GM12878 (cell line): ENCODE measurements around the gene ACHE. TPM values are rescaled to one million over a fixed set of nuclear protein-coding genes. Genes with fewer than 3 reads are reported as not detected.

Experiments used
- ATAC-seq: fragments of 200-7000 bp; cut with Tn5 transposase; 3 replicates; pipeline ENCODE4 v1.9.1; 2020; ENCODE audit warnings: mild to moderate bottlenecking, moderate library complexity
- BruUV-seq: library from RNA; stranded (reverse); fragments of 400-500 nt; replicated peaks from 2 replicates; lab custom pipeline; 2021; lab: Mats Ljungman, UMichigan
- CTCF ChIA-PET: fragments of 300-600 bp; sonication (Branson Sonifier 250); formaldehyde crosslinking; extraction: SDS; loops from one replicate; lab custom pipeline; 2021; ENCODE audit warnings: inconsistent platforms; lab: Yijun Ruan, JAX
- POLR2A ChIA-PET: fragments of 350-600 bp; formaldehyde crosslinking; extraction: SDS; loops from one replicate; lab custom pipeline; 2021; ENCODE audit warnings: inconsistent platforms; lab: Charles Lee
- RAD21 ChIA-PET: fragments of 300-600 bp; sonication (Branson Sonifier 250); formaldehyde crosslinking; loops from one replicate; lab custom pipeline; 2023; ENCODE audit warnings: antibody characterized with exemption; ENCODE audit not compliant: unreplicated experiment; lab: Charles Lee
- SMC1A ChIA-PET: fragments of 300-600 bp; sonication (Branson Sonifier 250); formaldehyde crosslinking; loops from one replicate; lab custom pipeline; 2023; ENCODE audit not compliant: unreplicated experiment, uncharacterized antibody; lab: Charles Lee
- DNase-seq: peaks from one replicate; pipeline ENCODE4 v3.0.0-alpha.2; 2011; ENCODE audit warnings: low read depth, low spot score
- FAIRE-seq: peaks from 3 replicates; lab custom pipeline; 2011; peaks lifted over from hg19 to GRCh38; lab: Jason Lieb, UNC
- H2AFZ ChIP-seq: 2 replicates; pipeline ENCODE4 v1.6.0; 2011; ENCODE audit warnings: low read depth, low read length, control low read depth; ENCODE audit not compliant: control insufficient read depth
- H3K27ac ChIP-seq: 2 replicates; pipeline ENCODE4 v1.5.1; 2011; ENCODE audit warnings: control low read depth; ENCODE audit not compliant: control insufficient read depth, insufficient read depth
- H3K27me3 ChIP-seq, 2 experiments: replicated peaks in 1 of 2; 2 replicates each; pipeline versions ENCODE4 v1.6.0 to v1.6.1; 2011; ENCODE audit warnings: low read length in 1 of 2; ENCODE audit not compliant: control insufficient read depth in 2 of 2, insufficient read depth in 2 of 2
- H3K36me3 ChIP-seq, 2 experiments: 2 replicates each; pipeline ENCODE4 v1.5.1; 2011; ENCODE audit warnings: low read length in 1 of 2; ENCODE audit not compliant: control insufficient read depth in 2 of 2, insufficient read depth in 2 of 2
- H3K4me1 ChIP-seq: 2 replicates; pipeline ENCODE4 v1.6.1; 2011; ENCODE audit warnings: mild to moderate bottlenecking, low read length, moderate library complexity, mixed read lengths; ENCODE audit not compliant: control insufficient read depth, insufficient read depth
- H3K4me2 ChIP-seq: 2 replicates; pipeline ENCODE4 v1.6.0; 2011; ENCODE audit warnings: control low read depth; ENCODE audit not compliant: control insufficient read depth, insufficient read depth
- H3K4me3 ChIP-seq: fragments of 200-600 bp; sonication (generic); 2 replicates; pipeline ENCODE4 v1.5.1; 2016
- H3K79me2 ChIP-seq: 2 replicates; pipeline ENCODE4 v1.6.0; 2011; ENCODE audit warnings: low read length; ENCODE audit not compliant: control insufficient read depth, insufficient read depth
- H3K9ac ChIP-seq: 2 replicates; pipeline ENCODE4 v1.8.0; 2011; ENCODE audit warnings: low read length, control low read depth, mixed read lengths; ENCODE audit not compliant: control insufficient read depth, insufficient read depth
- H3K9me3 ChIP-seq: replicated peaks from 3 replicates; pipeline ENCODE4 v1.5.1; 2011; ENCODE audit warnings: mild to moderate bottlenecking, low read length; ENCODE audit not compliant: control insufficient read depth, insufficient read depth
- H4K20me1 ChIP-seq: 2 replicates; pipeline ENCODE4 v1.6.0; 2011; ENCODE audit not compliant: control insufficient read depth, insufficient read depth
- NRF1 ChIP-seq: conservative IDR thresholded peaks from 2 replicates; pipeline ENCODE4 v1.6.1; 2011; ENCODE audit warnings: mild to moderate bottlenecking, low read depth, low read length, improper control_type of control experiment
- PML ChIP-seq: IDR thresholded peaks from 2 replicates; pipeline ENCODE4 v1.6.1; 2012; ENCODE audit warnings: low read length, inconsistent platforms
- SP1 ChIP-seq: IDR thresholded peaks from one replicate; pipeline ENCODE4 v1.6.1; 2011; ENCODE audit warnings: low read depth, low read length
- WGBS: methylation state at CpG from one replicate; pipeline ENCODE4 v1.1.6; 2016; ENCODE audit warnings: low lambda C conversion rate; ENCODE audit not compliant: insufficient replicate concordance, insufficient coverage; ENCODE audit errors: missing lambda C conversion rate; 5-methylcytosine and 5-hydroxymethylcytosine counted together
- in situ Hi-C: fragments of 300-500 bp; cut with MboI; formaldehyde crosslinking; loops from 9 replicates; pipeline ENCODE4 v1.14.3; 2018; ENCODE audit warnings: mixed read lengths
- intact Hi-C: fragments of 100-400 bp; cut with micrococcal nuclease; formaldehyde crosslinking; loops from one replicate; pipeline ENCODE4 v1.14.2; 2022; ENCODE audit not compliant: unreplicated experiment
- polyA plus RNA-seq, 11 experiments: library from polyadenylated mRNA; depleted of rRNA in 4 of 11; unstranded in 6 of 11; stranded (reverse) in 5 of 11; fragments of >200 nt; fragmentation: Nextera tagmentation in 4 of 11; fragmentation: Illumina TruSeq in 1 of 11; extraction: Ambion mirVana in 4 of 11; extraction: Trizol in 1 of 11; gene quantifications; 1 replicate in 1 of 11; 2 replicates in 10 of 11; pipeline versions ENCODE4 v1.2.1 to v1.2.3, GENCODE V29; 2011 to 2016; ENCODE audit warnings: inconsistent platforms in 2 of 11, missing spikeins in 2 of 11, low read depth in 1 of 11
- total RNA-seq, 4 experiments: library from RNA; depleted of rRNA in 3 of 4; stranded (reverse); fragments of >200 nt in 3 of 4; fragmentation: Illumina TruSeq in 1 of 4; extraction: Trizol in 1 of 4; gene quantifications; 2 replicates each; pipeline versions ENCODE4 v1.2.1 to v1.2.3, GENCODE V29; 2013 to 2021
- TF ChIP-seq, protein P1 (sequence below): fragments of 150-350 bp; IDR thresholded peaks from 2 replicates; pipeline ENCODE4 v1.6.1; 2014; ENCODE audit warnings: mild to moderate bottlenecking, low read depth, low read length
- TF ChIP-seq, protein P2 (sequence below): IDR thresholded peaks from 2 replicates; pipeline ENCODE4 v1.6.1; 2011; ENCODE audit warnings: borderline replicate concordance, low read depth, mild to moderate bottlenecking, moderate library complexity, mixed read lengths, low read length; ENCODE audit not compliant: insufficient read depth; ENCODE audit errors: extremely low read length
- TF ChIP-seq, protein P3 (sequence below): fragments of 150-350 bp; IDR thresholded peaks from 2 replicates; pipeline ENCODE4 v1.6.1; 2016; ENCODE audit warnings: low read depth, low read length
- TF ChIP-seq, protein P4 (sequence below): fragments of 450-650 bp; IDR thresholded peaks from 2 replicates; pipeline ENCODE4 v1.6.1; 2017; ENCODE audit warnings: mild to moderate bottlenecking, moderate library complexity

Gene ACHE
- total and polyA plus RNA-seq, 10 of the 15 experiments (the other 5 are each of a cell fraction or from before 2014, with no cell fraction given): 0.07 to 5.1 (median 2.3) TPM; not detected in 1

- Histone ChIP-seq H3K9me3 (no peaks in the 10 kb centered on the region; the same call in 2 of the 3 replicates), H3K79me2 (no peaks in the 10 kb centered on the region), H3K9ac (no peak overlapping the region), H3K4me1 (0 out of 2 replicates have a peak, but pooled peaks cover 3% of the 10 kb centered on the region), H3K27me3 (no peaks in the 10 kb centered on the region; a peak in 1 of 4 replicates), H3K4me3 (no peak overlapping the region), H3K4me2 (no peak overlapping the region), H2AFZ (no peak overlapping the region), H3K27ac (no peak overlapping the region), H4K20me1 (no peaks in the 10 kb centered on the region), H3K36me3 (no peaks in the 10 kb centered on the region)
- in situ Hi-C loops: no loop called here
- FAIRE-seq (no peak), ATAC-seq (no peak), DNase-seq (no peak)
- ChIA-PET SMC1A (no interaction called here), POLR2A (no interaction called here), CTCF (no interaction called here), RAD21 (no interaction called here)
- TF ChIP-seq PML (no peak), NRF1 (no peak), SP1 (no peak)
- TF ChIP-seq, protein P1, sequence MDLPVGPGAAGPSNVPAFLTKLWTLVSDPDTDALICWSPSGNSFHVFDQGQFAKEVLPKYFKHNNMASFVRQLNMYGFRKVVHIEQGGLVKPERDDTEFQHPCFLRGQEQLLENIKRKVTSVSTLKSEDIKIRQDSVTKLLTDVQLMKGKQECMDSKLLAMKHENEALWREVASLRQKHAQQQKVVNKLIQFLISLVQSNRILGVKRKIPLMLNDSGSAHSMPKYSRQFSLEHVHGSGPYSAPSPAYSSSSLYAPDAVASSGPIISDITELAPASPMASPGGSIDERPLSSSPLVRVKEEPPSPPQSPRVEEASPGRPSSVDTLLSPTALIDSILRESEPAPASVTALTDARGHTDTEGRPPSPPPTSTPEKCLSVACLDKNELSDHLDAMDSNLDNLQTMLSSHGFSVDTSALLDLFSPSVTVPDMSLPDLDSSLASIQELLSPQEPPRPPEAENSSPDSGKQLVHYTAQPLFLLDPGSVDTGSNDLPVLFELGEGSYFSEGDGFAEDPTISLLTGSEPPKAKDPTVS: no peak
- TF ChIP-seq, protein P2, sequence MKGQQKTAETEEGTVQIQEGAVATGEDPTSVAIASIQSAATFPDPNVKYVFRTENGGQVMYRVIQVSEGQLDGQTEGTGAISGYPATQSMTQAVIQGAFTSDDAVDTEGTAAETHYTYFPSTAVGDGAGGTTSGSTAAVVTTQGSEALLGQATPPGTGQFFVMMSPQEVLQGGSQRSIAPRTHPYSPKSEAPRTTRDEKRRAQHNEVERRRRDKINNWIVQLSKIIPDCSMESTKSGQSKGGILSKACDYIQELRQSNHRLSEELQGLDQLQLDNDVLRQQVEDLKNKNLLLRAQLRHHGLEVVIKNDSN: no peak
- TF ChIP-seq, protein P3, sequence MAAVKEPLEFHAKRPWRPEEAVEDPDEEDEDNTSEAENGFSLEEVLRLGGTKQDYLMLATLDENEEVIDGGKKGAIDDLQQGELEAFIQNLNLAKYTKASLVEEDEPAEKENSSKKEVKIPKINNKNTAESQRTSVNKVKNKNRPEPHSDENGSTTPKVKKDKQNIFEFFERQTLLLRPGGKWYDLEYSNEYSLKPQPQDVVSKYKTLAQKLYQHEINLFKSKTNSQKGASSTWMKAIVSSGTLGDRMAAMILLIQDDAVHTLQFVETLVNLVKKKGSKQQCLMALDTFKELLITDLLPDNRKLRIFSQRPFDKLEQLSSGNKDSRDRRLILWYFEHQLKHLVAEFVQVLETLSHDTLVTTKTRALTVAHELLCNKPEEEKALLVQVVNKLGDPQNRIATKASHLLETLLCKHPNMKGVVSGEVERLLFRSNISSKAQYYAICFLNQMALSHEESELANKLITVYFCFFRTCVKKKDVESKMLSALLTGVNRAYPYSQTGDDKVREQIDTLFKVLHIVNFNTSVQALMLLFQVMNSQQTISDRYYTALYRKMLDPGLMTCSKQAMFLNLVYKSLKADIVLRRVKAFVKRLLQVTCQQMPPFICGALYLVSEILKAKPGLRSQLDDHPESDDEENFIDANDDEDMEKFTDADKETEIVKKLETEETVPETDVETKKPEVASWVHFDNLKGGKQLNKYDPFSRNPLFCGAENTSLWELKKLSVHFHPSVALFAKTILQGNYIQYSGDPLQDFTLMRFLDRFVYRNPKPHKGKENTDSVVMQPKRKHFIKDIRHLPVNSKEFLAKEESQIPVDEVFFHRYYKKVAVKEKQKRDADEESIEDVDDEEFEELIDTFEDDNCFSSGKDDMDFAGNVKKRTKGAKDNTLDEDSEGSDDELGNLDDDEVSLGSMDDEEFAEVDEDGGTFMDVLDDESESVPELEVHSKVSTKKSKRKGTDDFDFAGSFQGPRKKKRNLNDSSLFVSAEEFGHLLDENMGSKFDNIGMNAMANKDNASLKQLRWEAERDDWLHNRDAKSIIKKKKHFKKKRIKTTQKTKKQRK: no peak
- TF ChIP-seq, protein P4, sequence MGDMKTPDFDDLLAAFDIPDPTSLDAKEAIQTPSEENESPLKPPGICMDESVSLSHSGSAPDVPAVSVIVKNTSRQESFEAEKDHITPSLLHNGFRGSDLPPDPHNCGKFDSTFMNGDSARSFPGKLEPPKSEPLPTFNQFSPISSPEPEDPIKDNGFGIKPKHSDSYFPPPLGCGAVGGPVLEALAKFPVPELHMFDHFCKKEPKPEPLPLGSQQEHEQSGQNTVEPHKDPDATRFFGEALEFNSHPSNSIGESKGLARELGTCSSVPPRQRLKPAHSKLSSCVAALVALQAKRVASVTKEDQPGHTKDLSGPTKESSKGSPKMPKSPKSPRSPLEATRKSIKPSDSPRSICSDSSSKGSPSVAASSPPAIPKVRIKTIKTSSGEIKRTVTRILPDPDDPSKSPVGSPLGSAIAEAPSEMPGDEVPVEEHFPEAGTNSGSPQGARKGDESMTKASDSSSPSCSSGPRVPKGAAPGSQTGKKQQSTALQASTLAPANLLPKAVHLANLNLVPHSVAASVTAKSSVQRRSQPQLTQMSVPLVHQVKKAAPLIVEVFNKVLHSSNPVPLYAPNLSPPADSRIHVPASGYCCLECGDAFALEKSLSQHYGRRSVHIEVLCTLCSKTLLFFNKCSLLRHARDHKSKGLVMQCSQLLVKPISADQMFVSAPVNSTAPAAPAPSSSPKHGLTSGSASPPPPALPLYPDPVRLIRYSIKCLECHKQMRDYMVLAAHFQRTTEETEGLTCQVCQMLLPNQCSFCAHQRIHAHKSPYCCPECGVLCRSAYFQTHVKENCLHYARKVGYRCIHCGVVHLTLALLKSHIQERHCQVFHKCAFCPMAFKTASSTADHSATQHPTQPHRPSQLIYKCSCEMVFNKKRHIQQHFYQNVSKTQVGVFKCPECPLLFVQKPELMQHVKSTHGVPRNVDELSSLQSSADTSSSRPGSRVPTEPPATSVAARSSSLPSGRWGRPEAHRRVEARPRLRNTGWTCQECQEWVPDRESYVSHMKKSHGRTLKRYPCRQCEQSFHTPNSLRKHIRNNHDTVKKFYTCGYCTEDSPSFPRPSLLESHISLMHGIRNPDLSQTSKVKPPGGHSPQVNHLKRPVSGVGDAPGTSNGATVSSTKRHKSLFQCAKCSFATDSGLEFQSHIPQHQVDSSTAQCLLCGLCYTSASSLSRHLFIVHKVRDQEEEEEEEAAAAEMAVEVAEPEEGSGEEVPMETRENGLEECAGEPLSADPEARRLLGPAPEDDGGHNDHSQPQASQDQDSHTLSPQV: no peak
- no TSS peak for BruUV-seq
- intact Hi-C loops: no loop called here
- WGBS: 32% methylated on average over 4 of the region's 4 CpGs
Observed at GRCh38 chr7:100944138-100944537, 48.5 kb upstream of the ACHE start.
